Anterior cingulate cortex (tissue), 58 donors: Measurements from ENCODE around the gene ITPR2.
"Not testable (repeated sequence)": the region's sequence is repeated elsewhere in the genome, so short reads cannot be mapped to it uniquely, and the experiment has no call there.

Experiments used
- DNase-seq, 58 donors: peaks; one replicate each; lab custom pipeline; 2025; lab: John Stamatoyannopoulos, UW

The ITPR2 gene

GRCh38 chr12:26795910-26796309 lies 37.1 kb downstream of the ITPR2 start:
- DNase-seq, result no peak

GRCh38 chr12:26791301-26791791 lies 41.6 kb downstream of the ITPR2 start:
- peak in 1 of 58 donors; percentile 10 for DNase-seq

- no peak for DNase-seq
These were observed 42.4 kb downstream of the ITPR2 start for GRCh38 chr12:26790645-26790994.

GRCh38 chr12:26789731-26790644 lies 43.0 kb downstream of the ITPR2 start:
- no peak for DNase-seq

GRCh38 chr12:26786865-26787514 lies 46.0 kb downstream of the ITPR2 start:
- DNase-seq, result no peak

- no peak for DNase-seq
These were observed 46.5 kb downstream of the ITPR2 start for GRCh38 chr12:26786491-26786864.

GRCh38 chr12:26783816-26784379 lies 49.1 kb downstream of the ITPR2 start:
- DNase-seq, result not testable (repeated sequence)

- no peak for DNase-seq
These were observed 49.9 kb downstream of the ITPR2 start for GRCh38 chr12:26783131-26783526.

- no peak for DNase-seq
These were observed 50.4 kb downstream of the ITPR2 start for GRCh38 chr12:26782372-26783130.

GRCh38 chr12:26780656-26781055 lies 52.3 kb downstream of the ITPR2 start:
- DNase-seq, result not testable (repeated sequence)

GRCh38 chr12:26778173-26778775 lies 54.7 kb downstream of the ITPR2 start:
- not testable (repeated sequence) for DNase-seq

- no peak for DNase-seq
These were observed 55.8 kb downstream of the ITPR2 start for GRCh38 chr12:26777236-26777635.

- DNase-seq, result not testable (repeated sequence)
These were observed 57.0 kb downstream of the ITPR2 start for GRCh38 chr12:26775991-26776390.

GRCh38 chr12:26773313-26774104 lies 59.5 kb downstream of the ITPR2 start:
- no peak for DNase-seq

GRCh38 chr12:26771861-26772260 lies 61.1 kb downstream of the ITPR2 start:
- no peak for DNase-seq

GRCh38 chr12:26770239-26771070 lies 62.5 kb downstream of the ITPR2 start:
- no peak for DNase-seq

- no peak for DNase-seq
These were observed 63.4 kb downstream of the ITPR2 start for GRCh38 chr12:26769611-26770010.
